Measurements from ENCODE around the gene BEND4.
"Not testable (repeated sequence)": the region's sequence is repeated elsewhere in the genome, so short reads cannot be mapped to it uniquely, and the experiment has no call there.

The BEND4 gene

DNA sequence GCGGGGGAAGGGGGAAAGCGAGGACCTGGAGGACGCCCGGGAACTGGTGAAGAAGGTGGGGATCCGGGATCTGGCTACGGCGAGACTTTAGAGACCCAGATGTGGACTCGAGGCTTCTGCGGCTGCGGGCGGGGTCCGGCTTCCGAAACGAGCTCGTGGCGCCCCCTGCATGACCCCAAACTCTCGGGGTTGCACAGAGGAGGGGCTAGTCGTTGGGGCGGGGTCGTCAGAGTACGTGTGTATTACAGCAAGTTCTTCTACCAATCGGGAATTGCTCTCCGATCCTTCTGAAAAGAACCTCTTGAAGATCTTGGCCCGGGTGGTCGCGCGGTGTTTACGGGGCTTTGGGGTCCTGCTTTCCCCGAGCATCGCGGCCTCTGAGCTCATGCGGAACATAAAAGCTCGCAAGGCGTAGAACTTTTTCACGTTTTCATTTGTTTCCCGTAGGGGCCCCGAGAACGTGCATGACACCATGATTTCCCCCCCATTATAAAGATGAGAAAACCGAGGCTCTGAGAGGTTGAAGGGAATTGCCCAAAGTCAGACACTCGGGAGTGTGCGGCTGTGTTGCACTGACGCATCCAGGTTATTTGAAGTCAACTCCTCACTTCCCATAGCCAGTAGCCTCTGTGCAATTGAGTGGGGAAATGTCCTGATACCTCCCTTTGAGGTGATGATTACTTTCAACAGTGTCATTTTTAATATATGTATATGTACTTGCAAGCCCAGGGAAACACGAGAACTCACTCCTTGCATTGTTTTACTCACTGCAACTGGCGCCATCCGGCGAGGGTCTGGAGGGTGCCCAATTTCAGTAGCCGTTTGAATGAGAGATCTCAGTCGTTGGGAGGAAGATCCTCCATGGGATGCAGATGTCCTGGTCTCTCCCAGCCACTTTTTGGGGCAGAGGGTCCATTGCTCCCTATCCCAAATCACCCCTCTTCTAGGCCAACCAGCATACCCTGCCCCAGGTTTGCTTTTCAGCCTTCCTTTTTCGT, at the start of gene BEND4:
Gene BEND4, minus strand, starts transcription at position 149 of the 998 bp plus-strand sequence. CDS start 512 bp downstream, outside the sequence.
- no peak for DNase-seq

DNA sequence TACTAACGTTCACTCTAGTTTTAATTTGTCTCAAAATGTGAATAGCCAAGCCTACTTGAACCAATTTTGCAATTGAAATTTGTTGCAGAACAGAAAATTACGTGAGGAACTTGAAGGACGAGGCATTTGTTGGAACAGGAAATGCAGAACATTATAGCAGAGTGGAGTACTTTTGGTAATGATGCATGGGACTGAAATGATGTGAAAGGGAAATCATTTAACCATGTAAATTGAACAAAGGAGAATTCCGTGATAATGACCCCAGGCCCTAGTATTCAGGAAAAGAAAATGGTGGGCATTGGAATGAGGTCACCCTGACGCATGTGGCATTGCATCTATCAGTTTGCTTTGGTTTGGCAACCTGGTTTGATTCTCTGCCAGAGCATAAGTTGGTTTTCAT, 44.9 kb upstream of the BEND4 start:
- DNase-seq: no peak

DNA sequence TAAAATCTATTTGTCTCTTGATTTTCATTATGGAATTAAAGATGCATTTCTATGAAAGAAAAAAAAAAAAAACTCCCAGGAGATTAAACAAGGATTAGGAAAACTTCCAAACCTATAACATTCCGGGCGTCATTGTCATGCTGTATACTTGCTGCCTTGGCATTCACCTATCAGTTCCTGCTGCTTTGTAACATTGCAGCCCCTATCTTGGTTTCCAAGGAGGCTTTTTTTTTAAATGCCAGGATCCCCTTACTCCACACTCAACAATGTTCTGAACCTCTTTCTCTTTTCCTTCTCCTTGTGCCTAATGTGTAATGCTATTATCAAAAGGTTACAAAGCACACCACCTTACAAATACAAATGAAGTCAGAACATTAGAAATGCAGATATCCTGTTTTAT, 20.5 kb upstream of the BEND4 start:
- no peak for DNase-seq

DNA sequence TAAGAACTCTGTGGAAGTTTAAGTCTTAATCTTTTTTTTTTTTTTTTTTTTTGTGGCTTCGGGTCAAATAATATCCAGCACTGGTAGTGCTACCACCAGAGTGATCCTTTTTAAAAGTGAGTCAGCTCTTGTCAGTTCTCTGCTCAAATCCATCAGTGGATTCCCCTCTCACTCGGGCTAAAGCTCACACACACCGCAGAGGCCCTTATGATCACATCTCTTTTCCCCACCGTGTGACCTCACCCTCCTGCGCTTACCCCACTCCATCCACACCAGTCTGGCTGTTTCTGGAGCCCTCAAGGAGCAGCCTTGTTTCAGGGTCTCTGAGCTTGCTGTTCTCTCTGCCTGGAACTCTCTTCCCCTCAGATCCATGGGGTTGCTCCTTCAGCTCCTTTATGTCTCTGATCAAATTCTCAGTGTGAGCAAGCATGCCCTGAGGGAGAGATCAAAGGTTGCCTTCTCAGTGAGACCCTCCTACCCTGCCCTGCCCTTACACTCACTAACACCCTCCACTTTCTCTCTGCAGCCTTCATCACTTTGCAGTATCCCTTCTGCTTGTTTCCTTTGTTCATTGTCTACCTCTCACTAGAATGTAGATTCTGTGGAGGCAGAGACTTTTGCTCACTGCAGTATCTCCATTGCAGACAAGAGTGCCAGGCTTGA, 19.8 kb upstream of the BEND4 start:
- no peak for DNase-seq

DNA sequence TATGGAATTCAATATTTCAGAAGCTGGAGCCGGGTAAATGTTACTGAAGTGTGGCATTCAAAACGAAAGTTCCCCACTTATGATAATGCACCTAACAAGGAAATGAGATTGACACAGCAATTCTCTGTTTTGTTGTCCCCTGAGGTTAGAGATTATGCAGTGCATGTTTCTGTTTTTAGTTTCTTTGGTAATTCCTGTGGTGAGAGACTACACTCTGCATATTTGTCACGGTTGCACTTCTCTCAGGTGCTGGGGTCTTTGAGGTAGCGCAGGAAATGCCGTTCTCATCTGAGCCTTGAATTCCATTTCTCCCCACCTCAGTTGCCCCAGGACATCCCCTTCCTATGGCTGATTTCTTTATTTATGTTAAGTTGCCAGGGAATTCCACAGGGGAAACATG, 15.3 kb upstream of the BEND4 start:
- DNase-seq: no peak

DNA sequence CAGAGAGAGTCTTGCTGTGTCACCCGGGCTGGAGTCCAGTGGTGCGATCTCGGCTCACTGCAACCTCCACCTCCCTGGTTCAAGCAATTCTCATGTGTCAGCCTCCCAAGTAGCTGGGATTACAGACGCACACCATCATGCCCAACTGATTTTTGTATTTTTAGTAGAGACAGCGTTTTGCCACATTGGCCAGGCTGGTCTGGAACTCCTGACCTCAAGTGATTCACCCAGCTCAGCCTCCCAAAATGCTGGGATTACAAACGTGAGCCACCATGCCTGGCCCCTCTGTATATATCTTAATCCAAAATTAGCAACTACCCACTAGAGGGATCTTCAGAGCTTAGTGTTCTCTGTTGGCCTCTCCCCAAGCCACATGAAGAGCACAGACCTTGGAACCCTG, 13.7 kb upstream of the BEND4 start:
- not testable (repeated sequence) for DNase-seq

DNA sequence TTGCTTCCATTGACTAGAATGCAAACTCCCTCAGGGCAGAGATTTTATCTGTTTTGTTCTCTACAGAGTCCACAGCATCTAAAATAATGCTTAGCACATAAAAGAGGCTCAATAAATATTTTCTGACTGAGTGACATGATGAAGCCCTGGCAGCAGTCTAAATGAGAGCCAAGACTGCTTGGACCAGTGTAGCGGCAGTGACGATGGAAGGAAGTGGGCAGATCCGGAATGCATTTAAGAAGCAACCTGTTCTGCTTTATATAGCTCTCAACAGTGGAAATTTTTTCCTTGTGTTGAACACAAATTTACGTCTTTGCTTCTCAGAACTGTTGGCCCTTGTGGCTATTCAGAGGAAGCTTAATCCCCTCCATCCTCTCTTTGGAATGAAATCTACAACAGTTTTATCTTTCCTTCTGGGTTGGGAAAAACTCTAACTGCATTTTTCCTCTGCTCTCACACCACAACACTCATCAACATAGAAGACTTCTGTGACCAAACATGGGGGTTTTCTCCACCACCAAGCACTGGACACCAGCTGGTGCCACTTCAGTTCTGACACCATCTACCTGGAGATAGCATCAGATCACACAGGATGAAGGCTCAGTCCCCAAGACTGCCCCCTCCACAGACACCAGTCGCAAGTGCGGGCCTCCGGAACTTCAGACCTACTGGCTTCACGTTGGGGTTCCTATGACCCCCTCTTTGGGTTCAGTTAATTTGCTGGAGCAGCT, 7.0 kb upstream of the BEND4 start:
- no peak for DNase-seq

DNA sequence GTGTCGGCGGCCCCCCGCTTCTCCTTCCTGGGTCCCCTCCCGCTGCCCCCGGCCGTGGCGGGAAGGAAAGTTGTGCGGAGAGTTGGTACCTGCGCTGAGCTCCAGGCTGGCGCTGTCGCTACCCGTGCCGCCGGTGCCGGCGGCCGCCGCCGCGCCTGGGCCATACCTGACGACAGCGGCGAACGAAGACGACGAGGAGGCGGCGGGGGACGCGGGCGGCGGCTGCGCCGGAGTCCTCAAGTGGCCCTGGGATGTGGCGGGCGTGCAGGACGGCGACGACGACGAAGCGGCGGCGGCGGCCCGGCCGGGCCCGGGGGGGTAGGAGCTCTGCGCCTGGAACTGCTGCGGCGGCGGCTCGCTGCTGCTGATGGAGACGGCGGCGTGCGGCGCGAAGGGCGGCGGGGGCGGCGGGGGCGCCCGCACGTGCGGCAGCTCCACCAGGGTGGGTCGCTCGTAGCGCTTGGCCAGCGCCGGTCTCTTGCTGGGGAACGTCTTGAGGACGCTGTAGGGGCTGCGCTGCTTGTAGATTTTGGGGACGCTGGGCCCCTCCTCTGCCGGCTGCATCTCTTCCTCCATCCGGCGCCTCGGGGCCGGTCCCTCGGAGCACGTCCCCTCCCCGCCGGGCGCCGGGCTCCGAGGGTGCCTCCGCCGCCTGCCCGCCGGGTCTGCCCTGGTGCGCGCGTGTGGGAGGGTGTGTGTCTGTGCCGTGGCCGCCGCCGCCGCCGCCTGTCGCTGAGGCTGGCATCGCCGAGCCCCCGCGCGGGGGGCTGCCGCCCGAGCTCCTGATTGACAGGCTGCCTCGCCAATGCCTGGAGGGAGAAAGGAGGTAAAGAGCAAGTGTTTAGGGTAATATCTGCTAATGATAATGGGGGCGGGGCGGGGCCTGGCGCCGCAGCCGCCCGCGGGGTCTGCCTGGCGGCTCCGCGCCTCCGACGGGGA, 618 bp downstream of the BEND4 start:
- no peak for DNase-seq

DNA sequence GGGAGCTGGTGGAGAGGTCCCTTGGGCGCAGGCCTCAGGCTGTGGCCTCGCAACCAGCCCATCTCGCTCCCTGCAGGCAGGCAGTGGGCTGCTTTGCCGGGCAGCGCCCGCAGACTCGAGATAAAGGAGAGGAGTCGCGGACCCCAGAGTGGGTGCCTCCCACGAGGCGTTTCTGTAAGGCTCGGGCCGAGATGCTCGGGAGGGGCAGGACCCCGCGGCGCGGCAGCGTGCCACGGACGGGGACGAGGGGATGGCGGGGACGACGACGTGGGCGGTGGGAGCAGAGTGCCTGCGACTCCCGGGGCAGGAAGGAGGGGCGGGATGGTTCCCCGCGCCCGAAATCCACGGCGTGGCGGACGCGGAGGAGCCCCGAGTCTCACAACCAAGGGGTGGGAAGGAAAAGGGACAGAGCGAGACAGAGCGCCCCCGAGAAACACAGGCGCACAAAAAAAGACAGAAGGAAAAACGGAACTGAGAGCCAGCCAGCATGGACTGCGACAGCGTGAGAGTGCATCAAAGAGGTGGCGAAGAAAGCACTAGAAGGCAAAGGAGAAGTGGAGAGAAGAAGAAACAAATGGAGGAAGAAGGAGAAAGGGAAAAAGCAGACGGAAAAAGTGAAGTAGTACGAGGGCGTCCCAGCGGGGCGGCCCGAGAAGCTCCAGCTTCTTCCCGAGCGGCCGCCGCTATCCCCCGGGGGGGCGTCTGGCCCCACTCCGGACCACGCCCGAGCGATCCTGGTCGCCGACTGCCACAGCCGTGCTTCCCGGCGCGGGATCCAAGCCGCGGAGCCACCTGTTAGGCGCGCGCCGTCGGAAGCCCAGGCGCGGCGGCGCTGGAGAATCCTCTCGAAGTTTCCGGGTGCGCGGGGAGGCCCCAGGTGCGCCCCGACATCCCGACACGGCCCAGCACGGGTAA, 1.5 kb downstream of the BEND4 start:
- no peak for DNase-seq

DNA sequence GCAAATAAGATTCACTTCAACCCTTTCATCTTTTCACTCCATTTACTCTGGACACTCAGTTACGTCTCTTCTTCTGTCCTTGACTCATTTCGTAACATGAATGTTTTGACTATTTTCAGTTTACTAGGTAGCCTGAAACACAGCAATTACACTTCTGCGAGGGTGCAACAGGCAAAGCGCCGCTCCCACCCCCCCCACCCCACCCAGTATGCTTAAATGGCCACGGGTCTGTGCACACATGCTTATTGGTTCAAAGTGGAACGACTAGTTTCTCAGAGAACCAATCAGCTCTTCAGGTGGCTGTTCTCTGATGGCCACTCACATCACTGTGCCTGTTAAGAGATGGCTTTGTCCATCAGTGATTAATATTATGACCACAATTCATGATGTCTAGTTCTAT, 3.5 kb downstream of the BEND4 start:
- DNase-seq: no peak

DNA sequence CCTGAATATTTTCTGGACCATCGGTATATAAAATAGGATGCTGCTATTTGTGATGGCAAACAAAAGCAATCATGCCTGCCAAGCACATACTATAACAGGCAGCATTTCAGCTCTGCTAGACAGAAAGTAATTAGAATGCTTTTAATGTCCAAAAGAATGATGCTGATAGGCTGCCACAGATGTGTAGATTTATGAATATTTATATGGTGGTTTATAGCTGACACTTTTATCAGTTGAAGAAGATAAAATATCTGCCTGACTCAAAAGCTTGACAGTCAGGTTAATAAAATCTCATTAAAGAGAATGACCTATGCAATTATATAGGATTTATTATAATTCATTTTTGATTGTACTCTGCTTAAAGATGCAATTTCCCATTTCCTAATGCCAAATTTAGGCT, 4.0 kb downstream of the BEND4 start:
- DNase-seq: no peak

DNA sequence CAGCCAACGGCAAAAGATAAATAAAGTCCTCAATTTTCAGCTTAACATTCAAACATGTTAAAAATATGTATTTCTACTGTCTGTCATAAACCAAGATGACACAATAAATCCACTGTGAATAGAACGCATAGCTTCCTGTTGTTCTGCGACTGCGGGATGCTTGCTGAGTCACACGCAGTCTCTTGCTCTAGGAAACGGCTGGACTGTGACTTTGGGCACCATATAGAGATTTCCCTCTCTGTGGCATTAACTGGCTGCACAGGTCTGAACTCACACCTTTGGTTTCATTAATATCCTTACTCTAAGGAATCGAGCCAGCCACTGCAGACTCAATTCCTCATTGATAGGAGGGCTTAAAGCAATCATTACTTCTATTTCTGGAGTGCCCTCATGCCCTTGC, 8.4 kb downstream of the BEND4 start:
- DNase-seq: no peak

DNA sequence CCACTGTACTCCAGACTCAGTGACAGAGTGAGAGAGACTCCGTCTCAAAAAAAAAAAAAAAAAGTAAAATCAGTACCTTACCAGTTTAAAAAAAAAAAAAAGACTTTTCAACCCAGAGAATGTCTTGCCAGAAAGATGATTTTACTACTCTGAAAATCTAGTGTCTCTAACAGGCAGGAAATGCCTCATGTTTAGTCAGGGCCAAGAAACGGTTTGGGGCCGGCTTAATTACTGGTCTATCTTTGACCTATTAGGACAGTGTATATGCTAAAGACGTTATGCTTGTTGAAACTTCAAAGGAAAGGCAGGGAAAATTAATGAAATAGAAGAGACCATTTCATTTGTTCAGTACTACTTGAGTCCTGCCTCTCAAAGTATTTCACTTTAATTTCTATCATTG, 9.9 kb downstream of the BEND4 start:
- no peak for DNase-seq

DNA sequence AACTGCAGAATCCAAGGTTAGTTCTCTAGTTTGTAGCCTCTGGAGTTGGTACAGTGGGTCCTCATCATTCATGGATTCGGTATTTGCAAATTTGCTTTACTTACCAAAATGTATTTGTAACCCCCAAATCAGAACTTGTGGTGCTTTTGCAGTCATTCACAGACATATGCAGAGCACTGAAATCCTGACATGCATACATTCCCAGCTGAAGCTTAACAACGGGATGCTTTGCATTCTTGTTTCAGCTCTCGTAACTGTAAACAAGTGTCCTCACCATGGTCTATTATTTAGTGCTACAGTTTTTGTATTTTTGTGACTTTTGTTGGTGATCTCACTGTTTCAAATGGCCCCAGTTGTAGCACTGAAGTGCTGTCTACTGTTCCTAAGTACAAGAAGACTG, 16.1 kb downstream of the BEND4 start:
- DNase-seq: no peak

DNA sequence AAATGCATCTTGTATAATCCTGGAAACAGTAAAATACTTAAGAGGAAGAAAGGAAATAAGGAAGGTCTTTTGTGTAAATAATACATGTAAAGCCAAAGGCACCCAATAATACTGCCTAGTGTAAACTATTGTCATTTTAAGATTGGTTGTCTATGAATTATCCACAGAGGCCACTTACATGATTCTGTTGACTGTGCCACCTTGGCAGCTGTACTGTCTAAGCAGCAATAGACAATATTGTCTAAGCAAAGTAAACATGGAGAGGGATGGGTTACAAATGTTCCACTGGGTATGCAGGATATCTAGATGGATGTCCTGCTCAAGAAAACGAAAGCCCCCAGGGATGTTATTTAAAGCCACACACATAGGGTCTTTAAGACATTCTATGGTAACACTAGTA, 19.4 kb downstream of the BEND4 start:
- no peak for DNase-seq

DNA sequence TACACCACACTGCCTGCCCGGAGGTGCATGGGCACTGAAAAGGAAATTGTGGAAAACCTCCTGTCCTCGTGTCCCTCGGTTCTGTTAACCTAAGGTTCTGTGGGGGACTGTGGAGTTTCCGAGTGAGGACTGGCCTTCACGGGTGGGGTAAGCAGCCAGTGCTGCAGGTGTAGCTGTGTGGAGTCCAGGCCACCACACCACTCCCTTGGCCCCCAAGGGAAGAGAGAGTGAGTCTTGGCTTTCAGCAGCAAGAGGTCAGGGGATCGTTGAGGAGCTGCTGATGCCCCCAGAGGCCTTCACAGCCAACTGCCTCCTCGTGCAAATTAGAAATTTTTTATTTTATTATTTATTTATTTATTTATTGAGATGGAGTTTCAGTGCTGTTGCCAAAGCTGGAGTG, 20.4 kb downstream of the BEND4 start:
- no peak for DNase-seq

DNA sequence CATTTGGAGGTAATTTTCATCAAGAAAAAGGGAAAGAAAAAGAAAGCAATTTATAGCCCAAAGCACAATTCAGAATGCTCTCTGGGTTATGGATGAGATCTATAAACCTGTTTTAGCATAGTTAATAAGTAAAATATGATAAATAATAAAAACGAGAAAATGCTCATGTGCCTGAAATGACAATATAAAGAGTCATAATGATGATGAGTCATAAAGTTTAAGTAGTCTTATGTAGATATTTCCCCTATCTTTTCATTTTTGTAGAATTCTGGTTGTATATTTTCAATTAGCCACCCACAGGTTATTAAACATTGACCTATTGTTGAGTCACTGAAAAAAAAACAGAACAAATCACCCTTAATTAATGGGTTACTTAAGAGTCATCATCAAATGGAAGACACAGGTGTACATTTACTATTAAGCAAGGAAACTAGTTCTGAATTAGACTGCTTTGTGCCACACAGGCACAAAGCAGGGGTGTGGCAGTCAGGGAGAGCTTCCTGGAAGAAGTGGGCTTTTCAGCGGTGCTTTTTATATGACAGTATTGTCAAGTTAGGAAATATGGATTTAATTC, 29.3 kb downstream of the BEND4 start:
- no peak for DNase-seq

DNA sequence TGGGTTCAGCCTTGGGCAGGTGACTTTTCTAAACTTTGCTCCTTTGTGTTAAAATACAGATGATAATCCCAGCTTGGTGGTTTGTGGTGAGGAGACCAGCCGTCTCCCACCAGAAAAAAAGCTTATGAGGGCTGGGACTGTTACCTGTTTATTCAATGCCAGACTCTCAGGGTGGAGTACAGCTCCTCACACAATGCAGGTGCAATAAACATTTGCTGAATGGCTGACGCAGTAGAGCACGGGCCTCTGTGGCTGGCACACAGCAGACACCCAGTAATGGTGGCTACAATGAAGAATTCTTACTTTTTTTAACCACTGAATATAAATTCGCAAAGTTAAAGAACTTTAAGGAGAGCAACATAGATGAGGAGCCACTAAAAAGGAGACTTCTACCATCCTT, 30.2 kb downstream of the BEND4 start:
- no peak for DNase-seq

DNA sequence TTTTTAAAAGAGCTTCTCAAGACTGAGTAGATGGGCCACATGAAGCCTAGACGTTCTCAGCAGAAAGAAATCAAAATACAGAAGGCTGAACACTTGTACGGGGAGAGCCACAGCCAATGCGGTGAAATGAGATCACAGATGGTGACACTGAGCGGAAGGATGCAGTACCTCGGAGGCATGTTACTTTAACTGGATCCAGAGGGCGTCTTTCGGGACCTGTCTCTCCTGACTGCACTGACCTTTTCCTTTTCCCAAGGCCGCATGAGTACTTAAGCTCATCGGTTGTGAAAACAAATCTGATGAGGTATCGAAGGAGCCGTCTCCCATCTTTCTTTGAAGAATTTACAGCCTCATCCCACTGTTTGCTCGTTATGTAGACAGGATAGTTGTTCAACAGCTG, 32.6 kb downstream of the BEND4 start:
- DNase-seq: no peak

DNA sequence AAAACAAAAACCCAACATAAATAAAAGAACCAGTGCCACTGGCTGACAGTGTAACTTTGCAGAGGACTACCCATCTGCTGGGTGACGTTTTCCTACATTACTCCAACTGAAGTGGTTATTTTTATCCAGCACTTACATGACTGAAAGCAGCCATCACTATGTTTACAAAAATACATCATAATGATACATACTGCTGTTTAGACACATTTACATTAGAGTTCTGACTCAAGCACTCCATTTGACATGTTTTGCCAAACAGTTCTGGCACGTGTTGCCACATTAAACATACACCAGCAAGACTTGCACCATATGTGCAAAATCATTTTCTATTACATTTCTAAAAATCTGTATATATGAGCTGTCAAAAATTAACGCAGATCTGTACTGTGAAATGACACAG, 39.6 kb downstream of the BEND4 start:
- no peak for DNase-seq

DNA sequence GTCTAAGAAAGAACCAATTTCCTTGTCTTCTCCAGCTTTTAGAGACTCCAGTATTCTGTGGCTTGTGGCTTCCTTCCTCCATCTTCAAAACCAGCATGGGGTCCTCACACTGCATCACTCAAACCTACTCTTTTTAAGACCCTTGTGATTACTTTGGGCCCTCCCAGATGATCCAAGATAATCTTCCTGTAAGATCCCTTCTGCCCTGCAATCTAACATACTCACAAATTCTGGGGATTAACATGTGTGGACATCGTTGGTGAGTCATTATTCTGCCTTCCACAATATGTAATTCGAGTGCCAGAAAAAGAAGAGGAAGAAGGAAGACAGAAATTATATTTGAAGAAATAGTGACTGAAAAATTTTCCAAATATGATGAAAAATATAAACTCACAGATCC, 47.9 kb downstream of the BEND4 start:
- no peak for DNase-seq
